ENCODE data around the gene GNAT2. TPM values are rescaled to one million over a fixed set of nuclear protein-coding genes. Genes with fewer than 3 reads are reported as not detected.
"Not testable (repeated sequence)": the region's sequence is repeated elsewhere in the genome, so short reads cannot be mapped to it uniquely, and the experiment has no call there.

The GNAT2 gene
- polyA plus RNA-seq (2012; ENCODE audit: missing spikeins) = 0.21 TPM

DNA sequence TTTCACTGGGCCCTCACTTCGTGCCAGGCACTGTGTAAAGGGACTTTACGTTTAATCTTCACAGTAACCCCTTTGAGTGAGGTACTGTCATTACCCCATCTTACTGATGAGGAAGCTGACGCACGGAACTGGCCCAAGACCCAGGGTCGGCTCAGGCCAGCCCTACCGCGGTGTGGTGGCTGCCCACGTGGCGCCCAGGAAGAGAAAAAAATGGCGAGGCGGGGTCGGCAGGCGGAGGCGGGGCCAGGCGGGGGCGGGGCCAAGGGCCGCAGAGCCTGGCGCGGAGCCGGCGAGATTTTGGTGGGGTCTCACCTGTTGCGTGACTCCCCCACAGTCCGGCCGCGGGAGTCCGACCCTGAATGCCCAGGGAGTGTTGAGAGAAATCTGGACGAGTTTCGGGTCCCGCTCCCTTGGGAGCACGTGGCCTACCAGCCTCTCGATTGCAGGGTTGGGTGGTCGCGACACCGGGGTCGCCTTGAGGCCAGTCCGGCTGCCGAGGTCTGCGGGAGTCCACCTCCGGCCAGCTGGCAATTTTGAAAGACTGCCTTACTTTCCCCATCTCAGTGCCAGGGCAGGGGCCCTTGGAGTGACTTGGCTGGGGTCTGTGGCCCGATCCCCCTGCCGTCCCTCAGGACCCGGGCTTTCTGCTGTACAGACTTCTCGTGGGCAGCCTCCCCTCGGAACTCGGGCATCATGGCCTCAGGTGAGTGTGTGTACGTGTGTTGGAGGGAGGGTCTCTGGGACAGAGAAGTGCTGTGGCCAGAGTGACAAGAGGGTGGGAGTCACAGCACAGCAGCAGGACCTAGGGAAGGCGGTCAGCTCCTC, at the start of gene GNAT2, which contains the start of gene AMPD2:
Gene GNAT2, minus strand, starts transcription at position 41 of the 825 bp plus-strand sequence. CDS start 6,746 bp downstream, outside the sequence.
Gene AMPD2, plus strand, starts transcription at position 262 of the 825 bp plus-strand sequence. CDS start 1,339 bp downstream, outside the sequence.
- TF ChIP-seq TAF1 (IDR thresholded peaks at IDR 0.05; ENCODE audit: borderline replicate concordance, low read depth, low read length) (0 out of 2 replicates have a peak, but pooled peaks have one; percentile 41), POLR2AphosphoS5 (IDR thresholded peaks at IDR 0.05; ENCODE audit: low read depth, low read length) (peak; percentile 85), POLR2A (IDR thresholded peaks at IDR 0.05; ENCODE audit: low read depth, low read length) (peak; percentile 85)

DNA sequence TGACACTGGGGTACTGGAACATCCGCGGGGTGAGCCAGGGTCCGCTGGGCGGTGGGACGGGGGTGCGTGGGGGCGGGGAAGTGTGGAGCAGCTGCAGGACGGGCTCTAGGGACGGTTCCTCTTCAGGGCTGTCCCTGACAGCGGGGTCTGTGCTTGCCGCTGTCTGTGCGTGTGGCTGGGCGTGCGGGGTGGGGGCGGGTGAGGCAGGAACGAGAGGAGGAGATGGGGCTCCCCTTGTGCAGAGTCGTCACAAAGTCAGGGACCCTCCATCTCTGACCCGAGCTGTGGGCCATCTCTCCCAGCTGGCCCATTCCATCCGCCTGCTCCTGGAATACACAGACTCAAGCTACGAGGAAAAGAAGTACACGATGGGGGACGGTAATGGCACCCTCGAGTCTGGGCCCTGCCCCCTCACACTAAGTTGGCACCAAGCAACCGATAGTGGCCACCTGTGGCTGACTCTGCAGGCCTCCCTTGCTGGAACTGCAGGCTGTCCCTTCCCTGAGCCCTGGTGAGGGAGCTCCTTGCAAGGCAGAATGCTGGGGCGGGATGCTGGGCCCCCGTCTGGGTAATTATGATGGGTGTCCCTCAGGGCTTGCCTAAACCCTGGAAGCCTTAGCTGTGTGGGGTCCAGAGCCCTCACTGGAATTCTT, 48.8 kb upstream of the GNAT2 start:
- FAIRE-seq (no peak), DNase-seq (ENCODE audit: insufficient read length) (no peak)
- TF ChIP-seq TAF1 (IDR thresholded peaks at IDR 0.05; ENCODE audit: borderline replicate concordance, low read depth, low read length) = no peak

More for the DNA sequence above, at the start of gene GNAT2, which contains the start of gene AMPD2:
- peak; percentile 69 for DNase-seq (ENCODE audit: insufficient read length)
- peak; percentile 90 for FAIRE-seq

- DNase-seq (ENCODE audit: insufficient read length) (peak; percentile 72), FAIRE-seq (peak; percentile 38)
- TF ChIP-seq TAF1 (IDR thresholded peaks at IDR 0.05; ENCODE audit: borderline replicate concordance, low read depth, low read length) (no peak), POLR2AphosphoS5 (IDR thresholded peaks at IDR 0.05; ENCODE audit: low read depth, low read length) (no peak), POLR2A (IDR thresholded peaks at IDR 0.05; ENCODE audit: low read depth, low read length) (no peak)
Observed at GRCh38 chr1:109667452-109668122, 48.2 kb upstream of the GNAT2 start, which contains the start of gene GSTM2. TSS of gene GSTM2 (plus strand) at chr1:109668057. CDS start at chr1:109668116, 59 bp downstream.

- FAIRE-seq (no peak), DNase-seq (ENCODE audit: insufficient read length) (no peak)
- no peak for TF ChIP-seq POLR2AphosphoS5 (IDR thresholded peaks at IDR 0.05; ENCODE audit: low read depth, low read length)
- TF ChIP-seq TAF1 (IDR thresholded peaks at IDR 0.05; ENCODE audit: borderline replicate concordance, low read depth, low read length) = no peak
- no peak for TF ChIP-seq POLR2A (IDR thresholded peaks at IDR 0.05; ENCODE audit: low read depth, low read length)
Observed at GRCh38 chr1:109664671-109665070, 45.3 kb upstream of the GNAT2 start.

DNA sequence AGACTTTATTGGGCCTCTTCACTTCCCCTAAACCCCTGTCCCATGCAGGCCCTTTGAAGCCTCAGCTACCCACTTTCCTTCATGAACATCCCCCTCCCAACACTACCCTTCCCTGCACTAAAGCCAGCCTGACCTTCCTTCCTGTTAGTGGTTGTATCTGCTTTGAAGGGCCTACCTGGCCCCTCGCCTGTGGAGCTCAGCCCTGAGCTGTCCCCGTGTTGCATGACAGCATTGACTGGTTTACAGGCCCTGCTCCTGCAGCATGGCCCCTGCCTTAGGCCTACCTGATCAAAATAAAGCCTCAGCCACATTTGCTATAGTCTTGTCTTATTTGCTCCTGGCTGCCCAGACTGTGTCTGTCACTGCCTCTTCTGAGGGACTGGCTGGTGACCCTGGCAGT, 42.0 kb upstream of the GNAT2 start:
- no peak for FAIRE-seq
- no peak for DNase-seq (ENCODE audit: insufficient read length)
- TF ChIP-seq POLR2AphosphoS5 (IDR thresholded peaks at IDR 0.05; ENCODE audit: low read depth, low read length) (no peak), POLR2A (IDR thresholded peaks at IDR 0.05; ENCODE audit: low read depth, low read length) (no peak), TAF1 (IDR thresholded peaks at IDR 0.05; ENCODE audit: borderline replicate concordance, low read depth, low read length) (no peak)

DNA sequence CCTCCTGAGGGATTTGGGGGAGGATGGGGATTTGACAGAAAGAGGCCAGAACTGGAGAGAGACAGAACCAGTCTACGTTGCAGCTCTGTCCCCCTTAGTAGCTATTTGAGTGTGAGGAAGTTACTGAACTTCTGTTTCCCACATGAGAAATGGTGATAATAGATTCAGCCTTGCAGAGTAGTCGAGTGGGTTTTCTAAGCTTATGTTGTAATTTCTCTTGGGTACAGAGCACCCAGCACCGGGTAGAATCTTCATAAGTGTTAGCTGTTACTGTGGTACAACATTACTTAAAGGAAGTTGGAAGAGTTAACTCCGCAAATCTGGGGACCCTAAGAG, 41.2 kb upstream of the GNAT2 start:
- DNase-seq (ENCODE audit: insufficient read length); FAIRE-seq: not testable (repeated sequence)

GRCh38 chr1:109659997-109660690, 40.7 kb upstream of the GNAT2 start:
- TF ChIP-seq POLR2A (IDR thresholded peaks at IDR 0.05; ENCODE audit: low read depth, low read length) (no peak), TAF1 (IDR thresholded peaks at IDR 0.05; ENCODE audit: borderline replicate concordance, low read depth, low read length) (no peak), POLR2AphosphoS5 (IDR thresholded peaks at IDR 0.05; ENCODE audit: low read depth, low read length) (no peak)
- no peak for FAIRE-seq
- no peak for DNase-seq (ENCODE audit: insufficient read length)

DNA sequence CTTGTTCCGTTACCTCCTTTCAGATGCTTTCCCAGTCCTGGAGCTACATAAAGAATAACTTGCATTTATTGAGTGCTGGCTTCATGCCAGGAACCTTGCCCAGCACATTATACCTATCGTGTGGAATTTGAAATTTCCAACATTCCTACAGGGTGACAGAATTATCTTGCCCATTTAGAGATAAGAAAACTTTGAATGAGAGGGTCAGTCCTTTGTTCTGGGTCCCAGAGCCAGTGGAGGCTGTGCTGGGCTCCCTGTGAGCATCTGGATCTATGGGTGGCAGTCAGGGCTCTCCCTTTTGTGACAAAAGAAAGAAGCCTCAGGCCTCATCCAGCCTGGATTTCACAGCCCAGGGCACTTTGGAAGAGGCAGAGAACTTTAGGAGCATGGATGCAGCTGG, 39.7 kb upstream of the GNAT2 start:
- no peak for FAIRE-seq
- no peak for TF ChIP-seq POLR2A (IDR thresholded peaks at IDR 0.05; ENCODE audit: low read depth, low read length)
- no peak for TF ChIP-seq TAF1 (IDR thresholded peaks at IDR 0.05; ENCODE audit: borderline replicate concordance, low read depth, low read length)
- no peak for TF ChIP-seq POLR2AphosphoS5 (IDR thresholded peaks at IDR 0.05; ENCODE audit: low read depth, low read length)
- DNase-seq (ENCODE audit: insufficient read length) = no peak

GRCh38 chr1:109658533-109659042, 39.2 kb upstream of the GNAT2 start:
- TF ChIP-seq TAF1 (IDR thresholded peaks at IDR 0.05; ENCODE audit: borderline replicate concordance, low read depth, low read length) (no peak), POLR2A (IDR thresholded peaks at IDR 0.05; ENCODE audit: low read depth, low read length) (no peak), POLR2AphosphoS5 (IDR thresholded peaks at IDR 0.05; ENCODE audit: low read depth, low read length) (no peak)
- FAIRE-seq = no peak
- DNase-seq (ENCODE audit: insufficient read length) = no peak

DNA sequence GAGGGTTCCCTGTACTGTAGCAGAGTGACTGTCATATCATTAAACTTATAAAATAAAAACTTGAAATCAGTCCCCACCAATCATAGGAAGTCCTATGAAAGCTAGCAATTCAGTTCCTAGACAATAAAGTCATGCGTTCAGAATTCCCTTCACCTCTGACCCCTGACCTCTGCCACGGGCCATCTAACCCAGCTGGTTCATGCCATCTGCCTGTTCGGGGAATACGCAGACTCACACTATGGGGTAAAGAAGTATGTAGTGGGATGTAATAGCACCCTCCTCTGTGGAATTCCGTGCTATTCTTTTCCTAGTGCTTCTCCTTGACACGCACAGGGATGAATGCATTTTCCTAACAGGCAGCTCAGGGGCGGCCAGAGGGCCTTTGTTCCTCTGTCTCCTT, 38.6 kb upstream of the GNAT2 start:
- TF ChIP-seq POLR2A (IDR thresholded peaks at IDR 0.05; ENCODE audit: low read depth, low read length) (no peak), TAF1 (IDR thresholded peaks at IDR 0.05; ENCODE audit: borderline replicate concordance, low read depth, low read length) (no peak), POLR2AphosphoS5 (IDR thresholded peaks at IDR 0.05; ENCODE audit: low read depth, low read length) (no peak)
- DNase-seq (ENCODE audit: insufficient read length) (no peak), FAIRE-seq (no peak)

- DNase-seq (ENCODE audit: insufficient read length) (no peak), FAIRE-seq (no peak)
- TF ChIP-seq TAF1 (IDR thresholded peaks at IDR 0.05; ENCODE audit: borderline replicate concordance, low read depth, low read length) (no peak), POLR2AphosphoS5 (IDR thresholded peaks at IDR 0.05; ENCODE audit: low read depth, low read length) (no peak), POLR2A (IDR thresholded peaks at IDR 0.05; ENCODE audit: low read depth, low read length) (no peak)
Observed at GRCh38 chr1:109657395-109657794, 38.0 kb upstream of the GNAT2 start.
